BJ (cell line): Measurements from ENCODE around the gene APBB2. TPM values are rescaled to one million over a fixed set of nuclear protein-coding genes. Genes with fewer than 3 reads are reported as not detected.

Source experiments
- CTCF ChIA-PET: fragments of 350-600 bp; formaldehyde crosslinking; extraction: SDS; loops from one replicate; lab custom pipeline; 2021; ENCODE audit warnings: antibody characterized with exemption, inconsistent platforms; lab: Yijun Ruan, JAX
- POLR2A ChIA-PET: fragments of 300-600 bp; sonication (Branson Sonifier 250); formaldehyde crosslinking; extraction: SDS; loops from one replicate; lab custom pipeline; 2021; ENCODE audit warnings: antibody characterized with exemption; lab: Charles Lee
- DNase-seq: peaks from one replicate; pipeline ENCODE4 v3.0.0-alpha.2; 2011; ENCODE audit warnings: low read depth
- H3K27me3 ChIP-seq: 2 replicates; pipeline ENCODE4 v1.6.0; 2011; ENCODE audit warnings: low read length; ENCODE audit not compliant: control insufficient read depth, insufficient read depth
- H3K36me3 ChIP-seq: 2 replicates; pipeline ENCODE4 v1.5.1; 2011; ENCODE audit warnings: low read length; ENCODE audit not compliant: control insufficient read depth, insufficient read depth
- H3K4me3 ChIP-seq: 2 replicates; pipeline ENCODE4 v1.5.1; 2011; ENCODE audit warnings: low read depth, mild to moderate bottlenecking, control low read depth, low read length
- polyA plus RNA-seq: library from polyadenylated mRNA; depleted of rRNA; stranded (reverse); fragments of >200 nt; gene quantifications from 2 replicates; pipeline ENCODE4 v1.2.3, GENCODE V29; 2011
- TF ChIP-seq, protein P1 (sequence below): IDR thresholded peaks from 2 replicates; pipeline ENCODE4 v1.5.1; 2011; ENCODE audit warnings: low read depth, mild to moderate bottlenecking, control low read depth, inconsistent platforms, low read length, moderate library complexity; ENCODE audit not compliant: insufficient read depth

The APBB2 gene
- polyA plus RNA-seq, 1 experiment: 50.3 TPM

DNA sequence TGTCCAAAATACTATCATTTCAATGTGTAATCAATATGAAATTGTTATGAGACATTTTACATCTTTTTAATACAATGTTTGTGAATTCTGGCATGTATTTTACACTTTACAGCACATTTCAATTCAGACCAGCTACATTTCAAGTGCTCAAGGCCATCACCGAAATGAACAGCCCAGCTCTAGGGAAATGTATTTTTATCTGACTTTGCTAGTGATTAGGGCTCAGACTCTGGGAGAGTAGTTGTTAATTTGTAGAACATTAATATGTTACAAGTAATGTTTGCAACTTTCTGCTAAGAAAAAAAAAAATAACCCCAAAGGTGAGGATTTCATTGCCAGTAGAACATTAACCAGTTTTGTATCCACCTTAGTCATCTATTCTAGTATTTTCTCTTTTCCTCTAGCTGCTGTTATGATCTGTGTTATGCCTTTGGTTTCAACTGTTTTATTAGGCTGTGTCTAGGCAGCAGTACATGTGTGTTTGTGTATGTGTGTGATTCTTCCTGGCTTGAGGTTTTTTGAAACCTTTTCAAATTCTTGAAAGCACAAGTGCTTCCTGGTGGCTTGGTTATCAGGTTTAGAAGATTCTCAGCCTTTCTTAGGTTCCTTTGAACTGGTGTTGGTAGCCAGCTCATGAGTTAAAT is 338.7 kb downstream of the APBB2 start:
- ChIA-PET POLR2A (no interaction called here), CTCF (interaction anchor here (0.5 to 0.9 kb wide), 4 partner anchors 46 to 559 kb away, joined by 3 read pairs; no protein-coding TSS in a partner anchor)
- Histone ChIP-seq H3K36me3 (peaks cover 7% of the 10 kb centered on the region), H3K27me3 (no peaks in the 10 kb centered on the region), H3K4me3 (no peak overlapping the region)
- TF ChIP-seq, protein P1, sequence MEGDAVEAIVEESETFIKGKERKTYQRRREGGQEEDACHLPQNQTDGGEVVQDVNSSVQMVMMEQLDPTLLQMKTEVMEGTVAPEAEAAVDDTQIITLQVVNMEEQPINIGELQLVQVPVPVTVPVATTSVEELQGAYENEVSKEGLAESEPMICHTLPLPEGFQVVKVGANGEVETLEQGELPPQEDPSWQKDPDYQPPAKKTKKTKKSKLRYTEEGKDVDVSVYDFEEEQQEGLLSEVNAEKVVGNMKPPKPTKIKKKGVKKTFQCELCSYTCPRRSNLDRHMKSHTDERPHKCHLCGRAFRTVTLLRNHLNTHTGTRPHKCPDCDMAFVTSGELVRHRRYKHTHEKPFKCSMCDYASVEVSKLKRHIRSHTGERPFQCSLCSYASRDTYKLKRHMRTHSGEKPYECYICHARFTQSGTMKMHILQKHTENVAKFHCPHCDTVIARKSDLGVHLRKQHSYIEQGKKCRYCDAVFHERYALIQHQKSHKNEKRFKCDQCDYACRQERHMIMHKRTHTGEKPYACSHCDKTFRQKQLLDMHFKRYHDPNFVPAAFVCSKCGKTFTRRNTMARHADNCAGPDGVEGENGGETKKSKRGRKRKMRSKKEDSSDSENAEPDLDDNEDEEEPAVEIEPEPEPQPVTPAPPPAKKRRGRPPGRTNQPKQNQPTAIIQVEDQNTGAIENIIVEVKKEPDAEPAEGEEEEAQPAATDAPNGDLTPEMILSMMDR: no peak
- DNase-seq: no peak

GRCh38 chr4:40874901-40875300 is 339.4 kb downstream of the APBB2 start:
- CTCF ChIA-PET: interaction anchor here (0.5 to 0.9 kb wide), 2 partner anchors 45 to 354 kb away, joined by 3 read pairs; no protein-coding TSS in a partner anchor
- TF ChIP-seq, protein P1: no peak
- no peak for DNase-seq

GRCh38 chr4:40874331-40874730 is 340.0 kb downstream of the APBB2 start:
- Histone ChIP-seq H3K27me3 (no peaks in the 10 kb centered on the region), H3K36me3 (peaks cover 7% of the 10 kb centered on the region), H3K4me3 (no peak overlapping the region)
- ChIA-PET CTCF (no interaction called here), POLR2A (no interaction called here)
- TF ChIP-seq, protein P1: no peak
- DNase-seq: no peak

More at GRCh38 chr4:40874901-40875300, 339.4 kb downstream of the APBB2 start:
- POLR2A ChIA-PET: no interaction called here
- H3K4me3 ChIP-seq: no peak overlapping the region
- H3K27me3 ChIP-seq: no peaks in the 10 kb centered on the region
- peaks cover 7% of the 10 kb centered on the region for H3K36me3 ChIP-seq

DNA sequence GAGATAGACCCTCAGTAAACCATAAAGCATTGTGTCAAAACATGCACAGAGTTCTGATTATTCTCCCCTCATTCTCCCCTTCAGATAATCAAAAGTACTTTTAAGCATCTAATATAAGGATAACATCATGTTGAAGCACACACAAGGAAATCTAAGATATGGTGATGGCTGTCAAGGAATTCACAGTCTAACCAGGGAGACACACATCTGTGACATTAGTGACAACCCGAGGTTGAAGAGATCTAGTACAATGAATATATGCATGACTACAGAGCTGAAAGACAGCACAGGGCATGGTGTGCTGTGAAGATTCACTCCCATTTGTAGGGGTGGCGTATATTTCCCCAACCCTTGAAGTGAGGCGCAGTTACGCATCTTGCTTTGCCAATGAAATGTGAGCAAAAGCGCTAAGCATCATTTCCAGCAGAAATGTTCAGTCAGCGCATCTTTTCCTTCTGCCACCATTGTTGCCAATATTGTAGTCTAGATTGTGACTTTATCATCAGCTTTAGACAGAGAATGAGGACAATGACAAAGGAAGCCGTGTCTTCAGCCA is 342.6 kb downstream of the APBB2 start:
- no peak for DNase-seq
- Histone ChIP-seq H3K36me3 (peaks cover 4% of the 10 kb centered on the region), H3K27me3 (no peaks in the 10 kb centered on the region), H3K4me3 (no peak overlapping the region)
- CTCF ChIA-PET: no interaction called here
- POLR2A ChIA-PET: no interaction called here
- TF ChIP-seq, protein P1: no peak

- H3K36me3 ChIP-seq: peaks cover 5% of the 10 kb centered on the region
- ChIA-PET CTCF (no interaction called here), POLR2A (no interaction called here)
- no peak overlapping the region for H3K4me3 ChIP-seq
- no peaks in the 10 kb centered on the region for H3K27me3 ChIP-seq
- no peak for DNase-seq
- TF ChIP-seq, protein P1: no peak
These were observed 344.2 kb downstream of the APBB2 start for GRCh38 chr4:40870150-40870549.
